ENCODE results near the gene CTAG1A. TPM values are rescaled to one million over a fixed set of nuclear protein-coding genes. Genes with fewer than 3 reads are reported as not detected.
"Not testable (repeated sequence)": the region's sequence is repeated elsewhere in the genome, so short reads cannot be mapped to it uniquely, and the experiment has no call there.

CTAG1A gene
- not detected for polyA plus RNA-seq (2012; ENCODE audit: low read depth, missing spikeins)

DNA sequence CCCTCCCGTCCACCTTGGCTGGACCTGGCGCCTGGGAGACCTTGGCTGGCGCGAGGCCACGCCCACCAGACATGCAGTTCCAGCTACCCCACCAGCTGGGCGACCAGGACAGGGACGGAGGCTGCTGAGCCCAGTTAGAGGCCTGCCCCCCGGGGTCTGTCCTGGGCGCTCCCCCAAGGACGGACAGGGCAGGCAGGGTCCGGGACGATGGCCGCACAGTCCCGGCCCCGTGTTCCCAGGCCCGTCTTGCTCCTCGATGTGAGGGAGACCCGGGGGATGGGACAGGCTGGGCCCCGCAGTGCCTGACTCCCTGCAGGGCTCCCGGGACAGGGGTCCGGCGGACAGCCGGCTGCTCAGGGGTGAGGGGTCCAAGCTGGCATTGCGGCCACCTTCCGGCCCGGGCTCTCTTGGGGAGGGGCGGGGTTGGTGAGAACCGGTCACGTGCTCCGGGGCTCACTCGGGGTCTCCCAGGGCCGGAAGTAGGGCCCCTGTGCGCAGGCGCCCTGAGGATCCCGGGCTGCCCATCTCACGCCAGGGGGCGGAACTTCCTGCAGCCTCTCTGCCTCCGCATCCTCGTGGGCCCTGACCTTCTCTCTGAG lies at the start of gene CTAG1A:
CTAG1A (plus strand) TSS at position 549 of the 599 bp plus-strand sequence. CDS start 74 bp downstream, outside the sequence.
- not testable (repeated sequence) for DNase-seq (ENCODE audit: insufficient read length, low spot score); FAIRE-seq

GRCh38 chrX:154535892-154536291 lies 49.0 kb upstream of the CTAG1A start:
- TF ChIP-seq POU2F2 (IDR thresholded peaks at IDR 0.05; ENCODE audit: low read depth, low read length) (no peak), SPI1 (IDR thresholded peaks at IDR 0.05; ENCODE audit: low read depth, low read length) (no peak), TAF1 (IDR thresholded peaks at IDR 0.05; ENCODE audit: low read depth, low read length) (no peak), POLR2AphosphoS5 (IDR thresholded peaks at IDR 0.05; ENCODE audit: low read depth, low read length) (no peak), POLR2A (IDR thresholded peaks at IDR 0.05; ENCODE audit: low read depth, low read length) (no peak)
- FAIRE-seq (no peak), DNase-seq (ENCODE audit: insufficient read length, low spot score) (no peak)

DNA sequence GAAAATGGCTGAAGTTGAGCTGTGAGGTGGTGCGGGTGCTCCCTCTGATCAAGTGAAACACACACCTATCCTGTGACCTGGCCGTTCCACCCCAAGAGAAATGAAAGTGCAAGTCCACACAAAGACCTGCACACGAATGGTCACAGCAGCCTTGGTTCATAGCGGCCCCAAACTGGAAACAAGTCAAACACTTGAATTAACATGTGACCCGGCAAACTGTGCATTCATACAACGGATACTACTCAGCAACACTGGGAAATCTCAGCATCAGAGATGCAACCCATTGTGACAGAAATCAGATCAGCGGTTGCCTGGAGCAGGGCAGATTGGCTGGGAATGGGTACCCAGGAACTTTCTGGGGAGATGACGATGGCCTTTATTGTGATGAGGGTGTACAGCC lies 45.9 kb upstream of the CTAG1A start:
- no peak for FAIRE-seq
- DNase-seq (ENCODE audit: insufficient read length, low spot score): no peak
- TF ChIP-seq POLR2A (IDR thresholded peaks at IDR 0.05; ENCODE audit: low read depth, low read length): no peak
- TF ChIP-seq SPI1 (IDR thresholded peaks at IDR 0.05; ENCODE audit: low read depth, low read length): no peak
- TF ChIP-seq POU2F2 (IDR thresholded peaks at IDR 0.05; ENCODE audit: low read depth, low read length): no peak
- no peak for TF ChIP-seq POLR2AphosphoS5 (IDR thresholded peaks at IDR 0.05; ENCODE audit: low read depth, low read length)

DNA sequence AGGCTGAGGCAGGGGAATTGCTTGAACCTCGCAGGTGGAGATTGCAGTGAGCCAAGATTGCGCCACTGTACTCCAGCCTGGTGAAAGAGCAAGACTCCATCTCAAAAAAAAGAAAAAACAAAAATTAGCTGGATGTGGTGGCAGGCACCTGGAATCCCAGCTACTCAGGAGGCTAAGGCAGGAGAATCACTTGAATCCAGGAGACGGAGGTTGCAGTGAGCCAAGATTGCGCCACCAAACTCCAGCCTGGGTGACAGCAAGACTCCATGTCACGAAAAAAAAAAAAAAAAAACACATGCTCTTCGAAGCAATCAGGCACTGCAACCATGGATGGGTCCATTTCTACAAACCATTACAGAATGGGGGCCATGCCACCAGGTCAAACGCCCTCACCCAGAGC lies 44.6 kb upstream of the CTAG1A start:
- DNase-seq (ENCODE audit: insufficient read length, low spot score); FAIRE-seq: not testable (repeated sequence)

GRCh38 chrX:154540897-154541535 lies 43.9 kb upstream of the CTAG1A start:
- FAIRE-seq (no peak), DNase-seq (ENCODE audit: insufficient read length, low spot score) (no peak)
- TF ChIP-seq TAF1 (IDR thresholded peaks at IDR 0.05; ENCODE audit: low read depth, low read length) (no peak), PAX5 (IDR thresholded peaks at IDR 0.05; ENCODE audit: insufficient read depth, low read length, severe bottlenecking) (no peak), POU2F2 (IDR thresholded peaks at IDR 0.05; ENCODE audit: low read depth, low read length) (no peak), SPI1 (IDR thresholded peaks at IDR 0.05; ENCODE audit: low read depth, low read length) (no peak), POLR2A (IDR thresholded peaks at IDR 0.05; ENCODE audit: low read depth, low read length) (no peak), POLR2AphosphoS5 (IDR thresholded peaks at IDR 0.05; ENCODE audit: low read depth, low read length) (no peak)

- no peak for FAIRE-seq
- DNase-seq (ENCODE audit: insufficient read length, low spot score): no peak
- TF ChIP-seq POLR2A (IDR thresholded peaks at IDR 0.05; ENCODE audit: low read depth, low read length): no peak
- no peak for TF ChIP-seq SPI1 (IDR thresholded peaks at IDR 0.05; ENCODE audit: low read depth, low read length)
- TF ChIP-seq POLR2AphosphoS5 (IDR thresholded peaks at IDR 0.05; ENCODE audit: low read depth, low read length): no peak
- no peak for TF ChIP-seq PAX5 (IDR thresholded peaks at IDR 0.05; ENCODE audit: insufficient read depth, low read length, severe bottlenecking)
- no peak for TF ChIP-seq POU2F2 (IDR thresholded peaks at IDR 0.05; ENCODE audit: low read depth, low read length)
- TF ChIP-seq TAF1 (IDR thresholded peaks at IDR 0.05; ENCODE audit: low read depth, low read length): no peak
Observed at GRCh38 chrX:154541589-154541895, 43.4 kb upstream of the CTAG1A start.

- no peak for DNase-seq (ENCODE audit: insufficient read length, low spot score)
- TF ChIP-seq POU2F2 (IDR thresholded peaks at IDR 0.05; ENCODE audit: low read depth, low read length) (no peak), POLR2AphosphoS5 (IDR thresholded peaks at IDR 0.05; ENCODE audit: low read depth, low read length) (no peak), POLR2A (IDR thresholded peaks at IDR 0.05; ENCODE audit: low read depth, low read length) (no peak), TAF1 (IDR thresholded peaks at IDR 0.05; ENCODE audit: low read depth, low read length) (no peak), PAX5 (IDR thresholded peaks at IDR 0.05; ENCODE audit: insufficient read depth, low read length, severe bottlenecking) (no peak), SPI1 (IDR thresholded peaks at IDR 0.05; ENCODE audit: low read depth, low read length) (no peak)
- FAIRE-seq: peak; percentile 57
Observed at GRCh38 chrX:154541896-154542722, 42.8 kb upstream of the CTAG1A start.

DNA sequence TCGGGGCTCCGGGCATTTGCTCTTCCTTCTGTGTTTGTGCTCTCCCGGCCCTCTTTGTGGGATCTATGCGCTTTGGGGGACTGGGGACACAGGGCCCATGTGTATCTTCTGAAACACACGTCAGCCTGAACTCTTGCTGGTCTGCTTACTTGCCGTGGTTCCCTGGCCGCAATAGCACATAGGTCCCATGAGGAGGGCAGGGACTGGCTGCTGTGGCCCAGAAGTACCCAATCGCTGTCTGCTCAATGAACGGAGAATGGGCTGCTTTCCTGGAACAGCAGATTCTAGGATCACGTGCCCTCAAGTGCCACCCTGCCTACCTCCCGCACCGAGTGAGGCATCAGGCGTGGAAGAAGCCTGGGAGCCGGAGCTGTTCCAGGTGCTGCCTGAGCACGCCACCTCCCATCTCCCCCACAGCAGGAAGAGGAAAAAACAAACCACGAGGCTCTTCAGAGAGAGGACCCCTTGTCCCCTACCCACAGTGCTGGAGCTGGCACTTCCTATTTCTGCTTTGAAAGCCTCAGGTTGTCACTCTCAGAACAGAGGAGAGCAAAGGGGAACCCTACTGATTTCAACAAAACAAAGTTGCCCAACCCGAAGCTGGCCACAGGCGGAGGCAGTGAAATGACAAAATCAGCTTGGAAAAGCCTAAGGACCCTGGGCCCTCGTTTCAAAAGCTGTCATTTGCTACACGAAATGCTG lies 42.1 kb upstream of the CTAG1A start:
- TF ChIP-seq TAF1 (IDR thresholded peaks at IDR 0.05; ENCODE audit: low read depth, low read length) (no peak), POLR2A (IDR thresholded peaks at IDR 0.05; ENCODE audit: low read depth, low read length) (no peak), PAX5 (IDR thresholded peaks at IDR 0.05; ENCODE audit: insufficient read depth, low read length, severe bottlenecking) (no peak), SPI1 (IDR thresholded peaks at IDR 0.05; ENCODE audit: low read depth, low read length) (peak; percentile 44), POU2F2 (IDR thresholded peaks at IDR 0.05; ENCODE audit: low read depth, low read length) (no peak)
- FAIRE-seq: peak; percentile 71
- DNase-seq (ENCODE audit: insufficient read length, low spot score): no peak

DNA sequence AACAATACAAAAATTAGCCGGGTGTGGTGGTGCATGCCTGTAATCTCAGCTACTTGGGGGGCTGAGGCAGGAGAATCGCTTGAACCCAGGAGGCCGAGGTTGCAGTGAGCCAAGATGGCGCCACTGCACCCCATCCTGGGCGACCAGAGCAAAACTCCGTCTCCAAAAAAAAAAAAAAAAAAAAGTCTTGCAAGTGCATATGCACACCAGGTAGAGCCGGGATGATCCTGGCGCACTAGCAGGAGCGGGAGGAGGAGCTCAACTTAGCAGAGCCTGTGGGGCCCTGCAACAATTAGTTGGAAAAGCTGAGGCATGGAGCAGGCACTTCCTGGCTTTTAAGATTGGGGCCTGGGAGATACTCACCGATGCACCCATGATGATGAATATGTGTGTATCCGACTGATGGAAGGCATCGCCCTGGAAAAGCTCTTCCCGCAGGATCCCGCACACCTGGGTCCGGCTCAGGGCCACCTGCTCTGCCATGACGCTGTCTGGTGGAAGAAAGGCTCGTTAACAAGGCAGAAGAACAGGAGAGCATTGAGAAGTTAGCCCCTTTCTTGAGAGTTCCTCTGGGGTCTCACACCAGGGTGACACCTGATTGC lies 39.2 kb upstream of the CTAG1A start:
- FAIRE-seq: no peak
- DNase-seq (ENCODE audit: insufficient read length, low spot score): no peak

More for the DNA sequence above, 39.2 kb upstream of the CTAG1A start:
- no peak for TF ChIP-seq POLR2AphosphoS5 (IDR thresholded peaks at IDR 0.05; ENCODE audit: low read depth, low read length)
- TF ChIP-seq POU2F2 (IDR thresholded peaks at IDR 0.05; ENCODE audit: low read depth, low read length): no peak
- TF ChIP-seq POLR2A (IDR thresholded peaks at IDR 0.05; ENCODE audit: low read depth, low read length): no peak
- no peak for TF ChIP-seq SPI1 (IDR thresholded peaks at IDR 0.05; ENCODE audit: low read depth, low read length)
- TF ChIP-seq TAF1 (IDR thresholded peaks at IDR 0.05; ENCODE audit: low read depth, low read length): no peak
- no peak for TF ChIP-seq PAX5 (IDR thresholded peaks at IDR 0.05; ENCODE audit: insufficient read depth, low read length, severe bottlenecking)

Data from GM12891 (cell line).